HepG2 (cell line): ENCODE measurements around the gene ASF1B. TPM values are rescaled to one million over a fixed set of nuclear protein-coding genes. Genes with fewer than 3 reads are reported as not detected.

ENCODE experiments used
- FOXJ3 ChIP-seq: sonication (generic); formaldehyde crosslinking; IDR thresholded peaks from 2 replicates; pipeline ENCODE4 v1.4.0; 2020; ENCODE audit warnings: missing genetic modification reagents, mild to moderate bottlenecking, borderline replicate concordance
- HNRNPLL ChIP-seq: fragments of 200-400 bp; formaldehyde crosslinking; IDR thresholded peaks from 2 replicates; pipeline ENCODE4 v1.6.1; 2017; ENCODE audit warnings: mild to moderate bottlenecking, low read depth, low read length; ENCODE audit not compliant: poor library complexity, severe bottlenecking
- KAT7 ChIP-seq: IDR thresholded peaks from 2 replicates; pipeline ENCODE4 v1.6.1; 2018; ENCODE audit warnings: borderline replicate concordance, missing compliant biosample characterization
- MAFF ChIP-seq: IDR thresholded peaks from 2 replicates; pipeline ENCODE4 v1.6.1; 2011; ENCODE audit warnings: low read depth, low read length, improper control_type of control experiment
- MED1 ChIP-seq: sonication (generic); formaldehyde crosslinking; IDR thresholded peaks from 2 replicates; pipeline ENCODE4 v1.4.0; 2020; ENCODE audit warnings: missing genetic modification reagents
- NFE2L1 ChIP-seq: sonication (generic); formaldehyde crosslinking; IDR thresholded peaks from 2 replicates; pipeline ENCODE4 v1.4.0; 2020; ENCODE audit warnings: missing genetic modification reagents, mild to moderate bottlenecking, borderline replicate concordance
- NFIB ChIP-seq: sonication (generic); formaldehyde crosslinking; IDR thresholded peaks from 2 replicates; pipeline ENCODE4 v1.9.0; 2021; ENCODE audit warnings: missing genetic modification reagents, mild to moderate bottlenecking, borderline replicate concordance
- NFRKB ChIP-seq: fragments of 450-650 bp; IDR thresholded peaks from 2 replicates; pipeline ENCODE4 v1.6.1; 2017
- PAX8 ChIP-seq: sonication (generic); formaldehyde crosslinking; IDR thresholded peaks from 2 replicates; pipeline ENCODE4 v1.8.0; 2022; ENCODE audit warnings: mild to moderate bottlenecking, missing genetic modification reagents, borderline replicate concordance
- RAD21 ChIP-seq: fragments of 450-650 bp; formaldehyde crosslinking; IDR thresholded peaks from 2 replicates; pipeline ENCODE4 v1.5.0; 2020; ENCODE audit warnings: mild to moderate bottlenecking
- SKI ChIP-seq: fragments of 450-650 bp; IDR thresholded peaks from one replicate; pipeline ENCODE4 v1.6.1; 2018; ENCODE audit warnings: mild to moderate bottlenecking; ENCODE audit not compliant: partially characterized antibody
- SNRNP70 ChIP-seq: fragments of 200-400 bp; formaldehyde crosslinking; IDR thresholded peaks from 2 replicates; pipeline ENCODE4 v1.6.1; 2017; ENCODE audit warnings: mild to moderate bottlenecking, low read depth, low read length, moderate library complexity
- SRSF1 ChIP-seq: fragments of 200-400 bp; formaldehyde crosslinking; optimal IDR thresholded peaks from 2 replicates; pipeline ENCODE3; 2017; ENCODE audit warnings: mild to moderate bottlenecking, low read depth, low read length, moderate library complexity
- TAF1 ChIP-seq: sonication (generic); formaldehyde crosslinking; IDR thresholded peaks from 2 replicates; pipeline ENCODE4 v1.4.0; 2020; ENCODE audit warnings: missing genetic modification reagents
- XRCC5 ChIP-seq: fragments of 200-400 bp; formaldehyde crosslinking; optimal IDR thresholded peaks from 2 replicates; pipeline ENCODE3; 2017; ENCODE audit warnings: mild to moderate bottlenecking, low read length
- YY1 ChIP-seq: IDR thresholded peaks from 2 replicates; pipeline ENCODE4 v1.6.1; 2011; ENCODE audit warnings: low read length, low read depth, moderate library complexity, mild to moderate bottlenecking; ENCODE audit not compliant: insufficient read depth, insufficient replicate concordance
- ZFP1 ChIP-seq: IDR thresholded peaks from 2 replicates; pipeline ENCODE4 v1.6.1; 2016
- ZFP82 ChIP-seq: sonication (generic); formaldehyde crosslinking; IDR thresholded peaks from 2 replicates; pipeline ENCODE4 v1.5.1; 2020; ENCODE audit warnings: mild to moderate bottlenecking, missing genetic modification reagents, borderline replicate concordance
- ZNF607 ChIP-seq: sonication (generic); formaldehyde crosslinking; IDR thresholded peaks from 2 replicates; pipeline ENCODE4 v1.5.1; 2020; ENCODE audit warnings: missing genetic modification reagents, mild to moderate bottlenecking, borderline replicate concordance
- ZNF609 ChIP-seq: sonication (generic); formaldehyde crosslinking; IDR thresholded peaks from 2 replicates; pipeline ENCODE4 v1.4.0; 2020; ENCODE audit warnings: mild to moderate bottlenecking, missing genetic modification reagents, borderline replicate concordance
- ZNF674 ChIP-seq: sonication (generic); formaldehyde crosslinking; IDR thresholded peaks from 2 replicates; pipeline ENCODE4 v1.5.0; 2020; ENCODE audit warnings: low read depth, mild to moderate bottlenecking, missing genetic modification reagents
- ZNF709 ChIP-seq: sonication (generic); formaldehyde crosslinking; IDR thresholded peaks from 2 replicates; pipeline ENCODE4 v1.5.0; 2020; ENCODE audit warnings: mild to moderate bottlenecking, missing genetic modification reagents
- ZNF768 ChIP-seq: sonication (generic); formaldehyde crosslinking; IDR thresholded peaks from 2 replicates; pipeline ENCODE4 v1.4.0; 2020; ENCODE audit warnings: missing genetic modification reagents
- polyA plus RNA-seq, 8 experiments: library from polyadenylated mRNA; depleted of rRNA in 3 of 8; stranded (reverse) in 7 of 8; unstranded in 1 of 8; fragments of >200 nt; fragmentation: Illumina TruSeq in 4 of 8; extraction: Trizol in 4 of 8; gene quantifications; 2 replicates each; pipeline versions ENCODE4 v1.2.1 to v1.2.3, GENCODE V29; 2011 to 2016; ENCODE audit warnings: low read depth in 4 of 8, missing spikeins in 1 of 8, mixed read lengths in 1 of 8; ENCODE audit not compliant: insufficient read depth in 1 of 8
- total RNA-seq, 5 experiments: library from RNA; depleted of rRNA; stranded (reverse); fragments of >200 nt; fragmentation: Illumina TruSeq; extraction: Trizol; gene quantifications; 2 replicates each; pipeline ENCODE4 v1.2.3, GENCODE V29; 2016; ENCODE audit warnings: low read depth in 1 of 5
- TF ChIP-seq, protein P1 (sequence below): sonication (generic); formaldehyde crosslinking; IDR thresholded peaks from 2 replicates; pipeline ENCODE4 v1.5.0; 2020; ENCODE audit warnings: mild to moderate bottlenecking, missing genetic modification reagents, moderate library complexity
- TF ChIP-seq, protein P2 (sequence below): IDR thresholded peaks from 2 replicates; pipeline ENCODE4 v1.6.1; 2016; ENCODE audit warnings: mild to moderate bottlenecking, missing biosample characterization, missing genetic modification reagents

The ASF1B gene
- total and polyA plus RNA-seq, 2 of the 13 experiments (the other 11 are each of a cell fraction or from before 2014, with no cell fraction given) = 18.2 to 24.8 TPM

- TF ChIP-seq, protein P1, sequence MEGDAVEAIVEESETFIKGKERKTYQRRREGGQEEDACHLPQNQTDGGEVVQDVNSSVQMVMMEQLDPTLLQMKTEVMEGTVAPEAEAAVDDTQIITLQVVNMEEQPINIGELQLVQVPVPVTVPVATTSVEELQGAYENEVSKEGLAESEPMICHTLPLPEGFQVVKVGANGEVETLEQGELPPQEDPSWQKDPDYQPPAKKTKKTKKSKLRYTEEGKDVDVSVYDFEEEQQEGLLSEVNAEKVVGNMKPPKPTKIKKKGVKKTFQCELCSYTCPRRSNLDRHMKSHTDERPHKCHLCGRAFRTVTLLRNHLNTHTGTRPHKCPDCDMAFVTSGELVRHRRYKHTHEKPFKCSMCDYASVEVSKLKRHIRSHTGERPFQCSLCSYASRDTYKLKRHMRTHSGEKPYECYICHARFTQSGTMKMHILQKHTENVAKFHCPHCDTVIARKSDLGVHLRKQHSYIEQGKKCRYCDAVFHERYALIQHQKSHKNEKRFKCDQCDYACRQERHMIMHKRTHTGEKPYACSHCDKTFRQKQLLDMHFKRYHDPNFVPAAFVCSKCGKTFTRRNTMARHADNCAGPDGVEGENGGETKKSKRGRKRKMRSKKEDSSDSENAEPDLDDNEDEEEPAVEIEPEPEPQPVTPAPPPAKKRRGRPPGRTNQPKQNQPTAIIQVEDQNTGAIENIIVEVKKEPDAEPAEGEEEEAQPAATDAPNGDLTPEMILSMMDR (CRISPR knock-in tag) = peak; percentile 32
- TF ChIP-seq ZFP1 = no peak
- TF ChIP-seq, protein P2, sequence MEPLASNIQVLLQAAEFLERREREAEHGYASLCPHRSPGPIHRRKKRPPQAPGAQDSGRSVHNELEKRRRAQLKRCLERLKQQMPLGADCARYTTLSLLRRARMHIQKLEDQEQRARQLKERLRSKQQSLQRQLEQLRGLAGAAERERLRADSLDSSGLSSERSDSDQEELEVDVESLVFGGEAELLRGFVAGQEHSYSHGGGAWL (CRISPR knock-in tag) = no peak
- TF ChIP-seq MAFF = no peak
- TF ChIP-seq ZNF607 (CRISPR knock-in tag) = no peak
- no peak for TF ChIP-seq KAT7 (CRISPR knock-in tag)
- no peak for TF ChIP-seq SNRNP70
- peak; percentile 99 for TF ChIP-seq HNRNPLL
- TF ChIP-seq NFIB (CRISPR knock-in tag) = no peak
- TF ChIP-seq ZNF768 = no peak
- peak; percentile 25; the same call in 1 of the 2 replicates for TF ChIP-seq ZNF709 (CRISPR knock-in tag)
- no peak for TF ChIP-seq NFE2L1 (CRISPR knock-in tag)
- no peak for TF ChIP-seq SRSF1
- TF ChIP-seq FOXJ3 (CRISPR knock-in tag) = no peak
- peak; percentile 36 for TF ChIP-seq SKI
- peak; percentile 35; the same call in 1 of the 2 replicates for TF ChIP-seq TAF1 (CRISPR knock-in tag)
- TF ChIP-seq ZNF674 (CRISPR knock-in tag) = no peak
- TF ChIP-seq RAD21 = peak; percentile 75
- no peak for TF ChIP-seq ZNF609 (CRISPR knock-in tag)
- peak; percentile 59; the same call in 1 of the 2 replicates for TF ChIP-seq ZFP82
- TF ChIP-seq MED1 (CRISPR knock-in tag) = 0 out of 2 replicates have a peak, but pooled peaks have one; percentile 5
- no peak for TF ChIP-seq PAX8 (CRISPR knock-in tag)
- TF ChIP-seq YY1 = peak; percentile 52
- TF ChIP-seq XRCC5 = no peak
- TF ChIP-seq NFRKB = no peak
These were observed 63.0 kb downstream of the ASF1B start (continued) for GRCh38 chr19:14073261-14073924.
